NCI-H2171 (cell line): Measurements from ENCODE around the gene RXFP1.

Experiments
- DNase-seq: peaks from one replicate; lab custom pipeline; 2025; lab: John Stamatoyannopoulos, UW

Gene RXFP1

DNA sequence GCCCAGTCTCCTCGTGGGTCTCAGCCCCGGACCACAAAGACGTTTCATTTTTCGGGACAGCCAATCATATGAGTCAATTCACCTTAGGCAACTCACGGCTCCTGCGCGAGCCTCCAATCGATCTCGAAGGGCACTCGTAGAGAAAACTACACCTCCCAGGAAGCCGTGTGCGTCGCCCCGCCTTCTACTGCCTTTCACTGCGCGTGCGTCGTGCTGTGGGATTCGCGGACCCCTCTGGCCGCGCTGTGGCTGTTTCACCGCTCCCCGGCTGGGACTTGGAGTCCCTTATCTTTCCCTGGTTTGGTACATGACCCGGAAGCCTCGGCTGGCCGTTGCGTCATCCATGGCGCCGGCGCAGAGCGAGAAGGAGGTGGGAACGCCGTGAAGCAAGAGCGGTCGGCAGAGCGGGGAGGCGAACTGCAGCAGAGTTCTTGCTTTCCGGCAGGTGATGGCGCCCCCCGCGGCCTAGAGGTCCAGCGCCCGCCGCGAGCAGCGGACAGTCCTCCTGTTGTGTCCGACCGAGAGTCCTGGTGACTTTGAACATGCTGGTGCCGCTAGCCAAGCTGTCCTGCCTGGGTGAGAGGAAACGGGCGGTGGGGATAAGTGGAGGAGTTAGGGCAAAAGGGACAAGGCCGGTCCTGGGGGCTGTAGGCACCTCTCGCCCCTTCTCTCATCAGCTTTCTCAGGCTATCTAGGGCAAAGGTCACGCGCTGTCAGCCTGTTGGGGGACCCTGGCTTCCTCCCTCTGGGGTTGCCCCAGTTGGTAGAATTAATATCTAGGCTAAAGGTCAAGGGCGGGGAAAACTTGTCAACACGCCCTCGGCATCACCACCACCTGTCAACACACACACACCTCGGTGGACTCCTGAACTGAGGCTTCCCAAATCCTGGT is 150.5 kb downstream of the RXFP1 start, which contains the start of gene ETFDH:
ETFDH (plus strand) TSS at position 382 of the 892 bp plus-strand sequence; CDS start at position 543, 161 bp downstream.
- DNase-seq: peak; percentile 89

DNA sequence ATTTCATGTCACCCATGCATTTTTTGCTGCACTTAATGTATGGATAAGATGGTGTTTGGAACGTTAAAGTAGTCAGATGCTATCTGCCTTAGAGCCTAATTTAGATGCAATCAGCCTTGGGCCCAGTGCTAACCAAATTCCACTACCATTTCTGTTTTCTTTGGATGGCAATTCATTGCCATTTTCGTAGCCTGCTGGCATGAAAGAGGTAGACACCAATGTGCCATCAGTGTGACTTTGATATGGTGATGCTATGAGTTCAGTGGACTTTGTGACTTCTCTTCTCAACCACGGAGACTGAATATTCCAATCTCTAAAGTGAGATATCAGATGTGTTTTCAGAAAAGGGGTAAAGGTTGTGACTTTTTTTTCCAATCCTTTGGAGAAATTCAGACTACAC is 152.0 kb downstream of the RXFP1 start:
- no peak for DNase-seq

GRCh38 chr4:158676076-158676475 is 154.4 kb downstream of the RXFP1 start:
- no peak for DNase-seq

GRCh38 chr4:158678767-158679166 is 157.1 kb downstream of the RXFP1 start:
- no peak for DNase-seq

DNA sequence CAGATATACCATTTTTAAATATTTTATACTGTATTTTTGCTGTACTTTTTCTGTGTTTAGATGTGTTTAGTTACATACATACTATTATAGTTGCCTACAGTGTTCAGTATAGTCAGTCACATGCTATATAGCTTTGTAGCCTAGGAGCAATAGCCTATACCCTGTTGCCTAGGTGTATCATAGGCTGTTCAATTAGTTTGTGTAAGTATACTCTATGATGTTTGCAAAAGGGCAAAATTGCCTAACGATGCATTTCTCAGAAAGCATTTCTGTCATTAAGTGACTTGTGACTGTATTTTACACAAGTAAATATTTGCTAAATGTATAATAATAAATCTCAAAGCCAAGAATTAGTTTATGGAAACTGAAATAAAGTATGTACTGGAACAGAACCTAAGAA is 159.9 kb downstream of the RXFP1 start:
- DNase-seq: no peak

- DNase-seq: no peak
These were observed 160.4 kb downstream of the RXFP1 start for GRCh38 chr4:158682066-158682465.

- DNase-seq: no peak
These were observed 167.1 kb downstream of the RXFP1 start for GRCh38 chr4:158688813-158689212.
